Measurements from ENCODE around the gene RPS23. TPM values are rescaled to one million over a fixed set of nuclear protein-coding genes. Genes with fewer than 3 reads are reported as not detected.

RPS23 gene
- total RNA-seq, 2 donors from 2014 or later, result 1,224 to 1,259 TPM

DNA sequence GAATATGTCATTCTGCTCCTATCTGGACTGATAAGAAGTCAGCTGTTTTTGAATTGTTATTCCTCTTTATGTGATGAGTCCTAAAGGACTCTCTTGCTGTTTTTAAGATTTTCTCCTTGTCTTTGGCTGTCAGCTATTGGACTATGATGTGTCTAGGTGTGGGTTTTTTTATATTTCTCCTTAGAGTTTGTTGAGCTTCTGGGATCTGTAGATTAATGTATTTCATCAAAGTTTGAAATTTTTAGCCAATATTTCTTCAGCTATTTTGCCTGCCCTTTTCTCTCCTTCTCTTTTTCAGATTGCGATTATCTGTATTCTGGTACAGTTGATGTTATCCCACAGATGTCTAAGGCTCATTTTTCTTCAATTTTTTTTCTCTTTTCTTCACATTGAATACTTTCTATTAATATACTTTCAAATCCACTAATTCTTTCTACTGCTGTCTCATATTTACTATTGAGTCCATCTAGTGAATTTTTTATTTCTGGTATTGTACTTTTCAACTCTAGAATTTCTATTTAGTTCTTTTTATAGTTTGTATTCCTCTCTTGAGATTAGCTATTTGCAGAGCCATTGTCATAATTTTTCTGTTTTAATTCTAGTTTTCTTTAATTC is 31.1 kb downstream of the RPS23 start:
- DNase-seq (ENCODE audit: low spot score), result no peak
- no peak overlapping the region for H3K4me3 ChIP-seq

GRCh38 chr5:82244854-82245635 is 33.1 kb downstream of the RPS23 start:
- H3K9me3 ChIP-seq, result peaks cover 11% of the 10 kb centered on the region
- TF ChIP-seq, protein P1, sequence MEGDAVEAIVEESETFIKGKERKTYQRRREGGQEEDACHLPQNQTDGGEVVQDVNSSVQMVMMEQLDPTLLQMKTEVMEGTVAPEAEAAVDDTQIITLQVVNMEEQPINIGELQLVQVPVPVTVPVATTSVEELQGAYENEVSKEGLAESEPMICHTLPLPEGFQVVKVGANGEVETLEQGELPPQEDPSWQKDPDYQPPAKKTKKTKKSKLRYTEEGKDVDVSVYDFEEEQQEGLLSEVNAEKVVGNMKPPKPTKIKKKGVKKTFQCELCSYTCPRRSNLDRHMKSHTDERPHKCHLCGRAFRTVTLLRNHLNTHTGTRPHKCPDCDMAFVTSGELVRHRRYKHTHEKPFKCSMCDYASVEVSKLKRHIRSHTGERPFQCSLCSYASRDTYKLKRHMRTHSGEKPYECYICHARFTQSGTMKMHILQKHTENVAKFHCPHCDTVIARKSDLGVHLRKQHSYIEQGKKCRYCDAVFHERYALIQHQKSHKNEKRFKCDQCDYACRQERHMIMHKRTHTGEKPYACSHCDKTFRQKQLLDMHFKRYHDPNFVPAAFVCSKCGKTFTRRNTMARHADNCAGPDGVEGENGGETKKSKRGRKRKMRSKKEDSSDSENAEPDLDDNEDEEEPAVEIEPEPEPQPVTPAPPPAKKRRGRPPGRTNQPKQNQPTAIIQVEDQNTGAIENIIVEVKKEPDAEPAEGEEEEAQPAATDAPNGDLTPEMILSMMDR (IDR thresholded peaks at IDR 0.05), result no peak

More for the DNA sequence above, 31.1 kb downstream of the RPS23 start:
- Histone ChIP-seq H3K27ac (no peak overlapping the region), H3K4me1 (ENCODE audit: control insufficient read depth in 1 of 2, low read depth in 2 of 2) (no peaks in the 10 kb centered on the region), H3K27me3 (replicated peaks; ENCODE audit: insufficient read depth) (no peaks in the 10 kb centered on the region), H3K9me3 (peaks cover 11% of the 10 kb centered on the region), H3K36me3 (no peaks in the 10 kb centered on the region)
- ATAC-seq (ENCODE audit: insufficient number of reproducible peaks, low FRiP score, low read depth), result no peak
- TF ChIP-seq, protein P1 (IDR thresholded peaks at IDR 0.05), result no peak

DNA sequence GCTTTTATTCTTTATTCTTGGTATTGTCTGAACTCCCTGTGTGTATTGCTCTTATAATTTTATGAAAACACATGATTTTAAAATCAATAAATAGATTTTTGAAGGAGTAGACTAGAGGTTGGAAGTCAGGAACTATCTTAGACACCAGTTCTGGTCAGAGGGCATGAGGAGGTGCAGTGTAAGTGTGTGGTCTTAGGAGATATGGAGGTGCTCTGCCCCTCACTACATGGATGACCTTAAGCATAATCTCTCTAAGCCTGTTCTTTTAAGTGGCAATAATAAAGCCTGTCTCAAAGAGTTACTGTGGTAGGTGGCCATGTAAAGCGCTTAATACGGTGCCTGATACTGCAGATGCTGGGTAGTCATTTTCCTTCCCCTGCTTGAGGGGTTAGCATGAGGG is 34.0 kb downstream of the RPS23 start:
- Histone ChIP-seq H3K27me3 (replicated peaks; ENCODE audit: insufficient read depth) (no peaks in the 10 kb centered on the region), H3K36me3 (no peaks in the 10 kb centered on the region), H3K4me3 (no peak overlapping the region), H3K4me1 (ENCODE audit: control insufficient read depth in 1 of 2, low read depth in 2 of 2) (no peaks in the 10 kb centered on the region), H3K9me3 (peaks cover 11% of the 10 kb centered on the region), H3K27ac (no peak overlapping the region)
- TF ChIP-seq, protein P1 (IDR thresholded peaks at IDR 0.05), result no peak
- no peak for ATAC-seq (ENCODE audit: insufficient number of reproducible peaks, low FRiP score, low read depth)
- no peak for DNase-seq (ENCODE audit: low spot score)

More at GRCh38 chr5:82244854-82245635, 33.1 kb downstream of the RPS23 start:
- no peak for ATAC-seq (ENCODE audit: insufficient number of reproducible peaks, low FRiP score, low read depth)
- H3K27ac ChIP-seq, result no peak overlapping the region
- no peaks in the 10 kb centered on the region for H3K4me1 ChIP-seq (ENCODE audit: control insufficient read depth in 1 of 2, low read depth in 2 of 2)
- no peaks in the 10 kb centered on the region for H3K27me3 ChIP-seq (replicated peaks; ENCODE audit: insufficient read depth)
- DNase-seq (ENCODE audit: low spot score), result no peak
- H3K4me3 ChIP-seq, result no peak overlapping the region
- no peaks in the 10 kb centered on the region for H3K36me3 ChIP-seq

DNA sequence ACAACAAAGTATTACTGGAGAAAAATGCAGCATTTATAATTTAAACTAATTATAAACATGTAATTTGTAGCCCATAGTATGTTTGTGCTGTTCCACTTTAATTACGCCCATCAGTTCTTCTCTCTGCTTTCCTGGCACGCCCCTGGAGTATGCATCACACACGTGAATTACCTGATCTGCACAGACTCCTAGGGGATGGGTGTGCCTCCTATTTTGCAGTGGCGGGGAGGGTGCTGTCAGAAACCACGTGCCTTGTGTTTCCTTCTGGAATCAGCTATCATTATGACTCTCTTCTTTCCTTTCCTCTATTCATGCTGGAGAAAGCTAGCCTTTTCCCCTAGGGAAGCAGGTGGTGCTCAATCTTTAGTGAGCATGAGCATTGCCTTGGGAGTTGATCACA is 43.3 kb downstream of the RPS23 start:
- ATAC-seq (ENCODE audit: insufficient number of reproducible peaks, low FRiP score, low read depth) (no peak), DNase-seq (ENCODE audit: low spot score) (no peak)
- TF ChIP-seq, protein P1 (IDR thresholded peaks at IDR 0.05), result no peak
- H3K27ac ChIP-seq, result no peak overlapping the region
- H3K9me3 ChIP-seq, result no peaks in the 10 kb centered on the region
- H3K4me1 ChIP-seq (ENCODE audit: control insufficient read depth in 1 of 2, low read depth in 2 of 2), result peaks cover 0 to 25% of the 10 kb centered on the region in 2 donors
- H3K4me3 ChIP-seq, result no peak overlapping the region
- no peaks in the 10 kb centered on the region for H3K27me3 ChIP-seq (replicated peaks; ENCODE audit: insufficient read depth)
- H3K36me3 ChIP-seq, result no peaks in the 10 kb centered on the region

GRCh38 chr5:82225525-82226172 is 52.5 kb downstream of the RPS23 start:
- DNase-seq (ENCODE audit: low spot score) (peak; percentile 17), ATAC-seq (ENCODE audit: insufficient number of reproducible peaks, low FRiP score, low read depth) (no peak)
- Histone ChIP-seq H3K9me3 (no peaks in the 10 kb centered on the region), H3K36me3 (no peaks in the 10 kb centered on the region), H3K27me3 (replicated peaks; ENCODE audit: insufficient read depth) (no peaks in the 10 kb centered on the region), H3K4me1 (ENCODE audit: control insufficient read depth in 1 of 2, low read depth in 2 of 2) (no peaks in the 10 kb centered on the region), H3K27ac (no peak overlapping the region), H3K4me3 (no peak overlapping the region)
- TF ChIP-seq, protein P1 (IDR thresholded peaks at IDR 0.05), result peak; percentile 73
